Measurements from ENCODE around the gene METRNL. TPM values are rescaled to one million over a fixed set of nuclear protein-coding genes. Genes with fewer than 3 reads are reported as not detected.
"Not testable (repeated sequence)": the region's sequence is repeated elsewhere in the genome, so short reads cannot be mapped to it uniquely, and the experiment has no call there.

The METRNL gene
- polyA plus RNA-seq, 3 donors = 23.5 to 134 (median 93.3) TPM

GRCh38 chr17:83138820-83139219, 59.4 kb downstream of the METRNL start:
- H3K27ac ChIP-seq (ENCODE audit: low read depth, low read length) = no peak overlapping the region
- 74 to 86% (median 84%) methylated on average over 3 of the region's 3 CpGs for WGBS, 3 donors

- 88 to 90% (median 88%) methylated on average over 19 to 25 of the region's 31 CpGs for WGBS, 3 donors
- not testable (repeated sequence) for H3K27ac ChIP-seq (ENCODE audit: low read depth, low read length)
These were observed 60.3 kb downstream of the METRNL start for GRCh38 chr17:83139541-83140248.

- H3K27ac ChIP-seq (ENCODE audit: low read depth, low read length) = not testable (repeated sequence)
- WGBS, 3 donors = 90 to 95% (median 95%) methylated on average over 12 to 13 of the region's 13 CpGs
These were observed 60.8 kb downstream of the METRNL start for GRCh38 chr17:83140249-83140566.

GRCh38 chr17:83142619-83143018, 63.2 kb downstream of the METRNL start:
- 89 to 95% (median 95%) methylated on average over 4 of the region's 4 CpGs for WGBS, 3 donors
- H3K27ac ChIP-seq (ENCODE audit: low read depth, low read length) = no peak overlapping the region

GRCh38 chr17:83143817-83144231, 64.4 kb downstream of the METRNL start:
- WGBS, 3 donors = 85 to 89% (median 88%) methylated on average over 10 of the region's 10 CpGs
- no peak overlapping the region for H3K27ac ChIP-seq (ENCODE audit: low read depth, low read length)

Other genes with a start within 250 kb of the METRNL start
- gene ZNF750, start 239.6 kb upstream of the METRNL start, polyA plus RNA-seq = under 1 TPM; 0.03 to 0.33 (median 0.22) TPM

Measured in adipose tissue (tissue), 3 donors.